HG02588 (cell line): ENCODE results near the gene KPNA2.
"Not testable (repeated sequence)": the region's sequence is repeated elsewhere in the genome, so short reads cannot be mapped to it uniquely, and the experiment has no call there.

ENCODE experiments used
- ATAC-seq: cut with Tn5 transposase; IDR thresholded peaks from one replicate; pipeline ENCODE4 v1.9.1; 2021; ENCODE audit warnings: mild to moderate bottlenecking, moderate library complexity; ENCODE audit not compliant: unreplicated experiment

KPNA2 gene

DNA sequence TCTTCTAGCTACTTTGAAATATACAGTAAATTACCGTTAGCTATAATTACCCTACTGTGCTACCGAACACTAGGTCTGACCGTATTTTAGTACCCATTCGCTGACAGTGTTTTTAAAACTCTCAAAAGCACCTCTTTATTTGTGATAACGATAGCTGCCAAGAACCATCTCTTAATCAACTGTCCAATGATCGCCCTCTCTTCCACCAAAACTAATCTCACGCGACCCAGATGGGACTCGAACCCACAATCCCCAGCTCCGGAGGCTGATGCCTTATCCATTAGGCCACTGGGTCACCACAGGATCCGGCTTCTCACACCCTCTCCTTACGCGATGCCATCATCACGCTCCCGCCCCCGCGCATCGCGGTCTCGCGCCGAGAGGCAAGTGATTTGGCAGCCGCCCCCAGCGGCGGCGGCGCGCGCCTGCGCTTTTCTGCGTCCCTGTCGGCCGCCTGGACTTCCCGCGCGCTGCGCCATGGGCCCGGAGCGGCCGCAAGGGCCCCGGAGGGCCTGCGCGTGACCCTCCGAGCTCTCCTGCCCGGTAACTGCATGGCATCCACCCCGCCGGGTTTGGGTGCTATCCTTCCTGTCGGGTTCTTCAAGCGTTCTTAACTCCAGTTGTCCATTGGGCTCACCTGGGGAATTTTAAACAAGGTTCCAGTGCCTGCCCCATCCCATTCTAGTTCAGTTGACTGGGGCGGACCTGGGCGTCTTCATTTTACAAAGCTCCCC, 15.7 kb upstream of the KPNA2 start:
- ATAC-seq = peak; percentile 83

DNA sequence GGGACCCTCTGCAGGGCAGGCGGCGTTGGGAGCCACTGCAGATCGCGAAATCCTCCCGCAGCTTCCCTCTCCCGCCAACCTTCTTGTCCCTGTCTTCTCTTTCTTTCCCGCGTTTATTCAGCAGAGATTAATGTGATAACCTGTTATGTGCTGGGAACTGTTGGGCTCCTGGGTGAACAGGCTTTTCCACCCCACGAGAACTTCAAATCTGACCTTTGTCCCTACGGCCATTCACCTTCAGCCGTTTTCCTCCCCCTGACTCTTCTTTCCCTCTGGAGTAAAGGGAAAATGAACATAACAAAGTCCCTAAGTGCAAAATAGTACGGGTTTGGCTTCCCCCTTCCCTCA, 15.2 kb upstream of the KPNA2 start:
- no peak for ATAC-seq

DNA sequence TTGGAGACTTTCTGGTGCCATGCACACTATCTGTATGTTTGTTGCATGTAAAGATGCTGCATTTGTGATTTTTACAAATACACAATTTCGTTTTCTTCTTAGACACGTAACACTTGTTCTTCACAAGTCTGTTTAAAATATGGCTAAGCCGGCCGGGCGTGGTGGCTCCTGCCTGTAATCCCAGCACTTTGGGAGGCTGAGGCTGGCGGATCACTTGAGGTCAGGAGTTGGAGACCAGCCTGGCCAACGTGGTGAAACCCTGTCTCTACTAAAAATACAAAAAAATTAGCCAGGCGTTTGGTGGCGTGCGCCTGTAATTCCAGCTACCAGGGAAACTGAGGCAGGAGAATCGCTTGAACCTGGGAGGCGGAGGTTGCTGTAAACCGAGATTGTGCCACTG, 14.7 kb upstream of the KPNA2 start:
- ATAC-seq = not testable (repeated sequence)

DNA sequence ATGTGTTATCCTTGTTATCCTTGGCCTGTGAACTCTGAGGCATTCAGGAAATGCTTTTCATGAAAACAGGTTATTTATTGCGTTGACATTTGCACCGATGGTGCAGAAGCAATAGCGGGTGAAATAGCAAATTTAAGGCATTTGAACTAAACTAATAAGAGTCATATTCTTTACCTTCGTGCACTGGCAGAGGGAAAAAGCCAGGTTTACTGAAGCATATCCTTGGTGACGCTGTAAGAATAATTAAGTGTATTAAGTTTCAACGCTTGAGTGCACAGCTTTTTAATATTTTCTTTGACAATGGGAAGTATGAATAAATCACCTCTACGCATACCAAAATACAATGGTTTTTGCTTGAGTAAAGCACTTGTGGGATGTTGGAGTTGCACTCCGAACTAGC, 13.6 kb upstream of the KPNA2 start:
- no peak for ATAC-seq

DNA sequence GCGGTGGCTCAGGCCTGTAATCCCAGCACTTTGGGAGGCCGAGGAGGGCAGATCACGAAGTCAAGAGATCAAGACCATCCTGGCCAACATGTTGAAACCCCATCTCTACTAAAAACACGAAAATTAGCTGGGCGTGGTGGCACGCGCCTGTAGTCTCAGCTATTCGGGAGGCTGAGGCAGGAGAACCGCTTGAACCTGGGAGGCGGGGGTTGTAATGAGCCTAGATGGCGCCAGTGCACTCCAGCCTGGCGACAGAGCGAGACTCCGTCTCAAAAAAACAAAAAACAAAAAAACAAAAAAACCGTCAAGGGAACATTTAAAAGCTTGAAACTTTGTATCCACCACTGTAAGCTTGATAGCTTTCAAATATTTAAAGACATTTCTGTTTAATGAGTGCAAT, 13.0 kb upstream of the KPNA2 start:
- not testable (repeated sequence) for ATAC-seq

DNA sequence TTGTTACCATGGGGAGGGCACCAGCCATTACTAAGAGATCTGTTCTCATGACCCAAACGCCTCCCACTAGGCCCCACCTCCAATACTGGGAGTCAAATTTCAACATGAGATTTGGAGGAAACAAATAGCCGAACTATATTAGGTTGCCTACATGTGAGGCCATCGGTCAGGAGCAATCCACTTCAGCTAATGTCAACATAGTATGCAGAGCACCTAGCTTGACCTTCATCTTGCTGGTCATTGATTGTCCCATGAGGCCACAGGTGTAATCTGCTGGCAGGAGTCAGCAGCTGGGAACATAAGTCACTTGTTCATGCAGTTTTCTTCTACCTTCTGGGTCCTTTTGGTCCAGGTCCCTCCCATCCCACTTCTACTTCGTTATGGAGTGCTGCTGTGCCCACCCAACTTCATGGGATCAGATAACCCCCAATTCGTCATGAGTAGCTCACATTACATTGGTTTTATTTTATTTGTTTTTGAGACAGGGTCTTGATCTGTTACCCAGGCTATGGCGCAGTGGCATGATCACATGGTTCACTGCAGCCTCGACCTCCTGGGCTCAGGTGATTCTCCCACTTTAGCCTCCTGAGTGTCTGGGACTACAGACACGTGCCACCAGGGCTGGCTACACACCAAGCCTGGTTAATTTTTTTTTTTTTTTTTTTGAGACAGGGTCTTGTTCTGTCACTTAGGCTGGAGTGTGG, 5.9 kb upstream of the KPNA2 start:
- no peak for ATAC-seq

DNA sequence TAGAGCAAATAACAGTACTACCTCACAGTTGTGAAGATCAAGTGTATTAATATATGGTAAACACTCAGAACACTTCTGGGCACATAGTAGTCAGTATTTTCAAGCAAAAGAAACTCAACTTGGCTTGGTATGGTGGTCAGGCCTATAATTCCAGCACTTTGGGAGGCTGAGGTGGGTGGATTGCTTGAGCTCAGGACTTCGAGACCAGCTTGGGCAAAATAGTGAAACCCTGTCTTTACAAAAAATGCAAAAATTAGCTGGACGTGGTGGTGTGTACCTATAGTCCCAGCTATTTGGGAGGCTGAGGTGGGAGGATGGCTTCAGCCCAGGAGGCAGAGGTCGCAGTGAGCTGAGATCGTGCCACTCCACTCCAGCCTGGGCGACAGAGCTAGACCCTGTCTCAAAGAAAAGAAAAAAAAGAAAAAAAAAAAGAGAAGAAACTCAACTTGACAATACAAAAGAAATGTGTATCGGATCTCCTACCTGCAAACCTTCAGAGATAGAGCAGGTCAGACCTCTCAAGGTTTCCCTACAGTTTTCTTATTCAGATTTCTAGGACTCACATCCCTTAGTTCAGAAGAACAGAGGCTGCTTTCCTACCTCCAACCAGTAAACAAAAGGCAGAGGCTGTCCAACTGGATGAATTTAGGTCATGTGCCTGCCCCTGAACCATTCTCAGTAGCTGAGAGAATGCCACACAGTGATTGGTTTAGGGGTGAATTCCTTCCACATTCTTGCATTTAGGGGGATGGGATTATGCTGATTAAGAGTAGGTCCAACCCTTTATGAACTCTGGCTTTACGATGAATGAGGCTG, 1.7 kb upstream of the KPNA2 start:
- ATAC-seq = no peak

DNA sequence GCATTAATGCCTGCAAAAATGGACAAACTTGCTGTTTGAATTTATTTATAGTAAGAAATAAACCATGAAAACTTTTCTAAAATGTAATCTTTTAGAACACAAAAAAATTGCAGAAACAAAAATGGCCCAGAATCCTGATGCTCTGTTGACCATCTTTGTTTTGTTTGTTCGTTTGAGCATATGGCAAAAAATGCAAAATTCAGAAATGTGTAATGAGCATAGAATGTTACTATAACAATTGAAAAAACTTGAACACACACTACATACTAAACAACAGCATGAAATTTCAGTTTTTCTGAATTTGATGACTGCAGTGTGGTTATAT, 1.1 kb upstream of the KPNA2 start:
- no peak for ATAC-seq

DNA sequence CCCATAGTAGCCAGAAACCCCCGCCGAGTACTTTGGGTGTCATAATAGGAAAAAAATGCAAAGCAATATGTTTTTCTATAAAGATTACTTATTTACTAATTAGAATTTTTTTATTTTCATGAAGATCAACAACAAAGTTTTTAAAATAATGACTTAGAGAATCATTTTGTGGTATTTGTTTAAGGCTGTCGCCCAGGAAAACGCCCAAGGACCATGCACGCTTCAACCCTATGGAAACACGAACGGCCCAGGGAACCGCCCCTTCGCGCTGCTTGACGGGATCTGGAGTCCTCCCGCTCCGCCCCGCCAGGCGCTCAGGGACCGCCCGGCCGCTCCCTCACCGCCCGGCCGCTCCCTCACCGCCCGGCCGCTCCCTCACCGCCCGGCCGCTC, 408 bp upstream of the KPNA2 start:
- peak; percentile 85 for ATAC-seq

DNA sequence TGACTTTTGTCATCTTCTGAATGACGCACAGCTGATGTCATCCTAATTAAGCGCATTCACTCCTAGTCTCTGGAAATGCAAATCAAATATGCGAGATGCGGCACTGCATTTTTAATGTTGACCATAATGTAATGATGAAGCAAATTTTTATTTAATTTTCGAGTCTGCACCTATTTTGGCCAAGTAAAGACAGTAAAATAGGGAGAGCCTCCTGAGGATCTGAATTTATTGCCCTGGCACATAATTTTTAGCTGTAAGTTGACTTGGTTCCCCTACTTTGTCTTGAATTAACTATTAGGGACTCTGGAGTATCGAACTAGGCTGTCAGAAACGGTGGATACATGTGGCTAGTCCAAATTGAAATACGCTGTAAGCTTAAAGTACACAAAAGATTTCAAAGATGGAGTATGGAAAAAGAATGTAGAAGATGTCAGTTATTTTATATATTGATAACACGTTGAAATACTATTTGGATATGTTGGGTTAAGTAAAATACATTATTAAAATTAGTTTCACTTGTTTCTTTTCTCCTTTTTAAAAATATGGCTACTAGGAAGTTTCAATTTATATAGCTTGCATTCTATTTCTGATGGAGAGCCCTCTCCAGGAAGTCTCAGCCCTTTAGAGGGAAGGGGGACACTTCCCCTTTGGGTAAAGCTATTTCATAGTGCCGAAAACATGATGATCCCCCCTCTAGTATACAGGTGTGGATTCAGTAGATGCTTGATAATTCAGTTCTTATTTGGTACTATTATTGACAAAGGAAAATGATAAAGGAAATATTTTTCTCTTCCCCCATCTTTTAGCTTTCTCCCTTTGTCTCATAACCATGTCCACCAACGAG, 991 bp downstream of the KPNA2 start:
- ATAC-seq = no peak

DNA sequence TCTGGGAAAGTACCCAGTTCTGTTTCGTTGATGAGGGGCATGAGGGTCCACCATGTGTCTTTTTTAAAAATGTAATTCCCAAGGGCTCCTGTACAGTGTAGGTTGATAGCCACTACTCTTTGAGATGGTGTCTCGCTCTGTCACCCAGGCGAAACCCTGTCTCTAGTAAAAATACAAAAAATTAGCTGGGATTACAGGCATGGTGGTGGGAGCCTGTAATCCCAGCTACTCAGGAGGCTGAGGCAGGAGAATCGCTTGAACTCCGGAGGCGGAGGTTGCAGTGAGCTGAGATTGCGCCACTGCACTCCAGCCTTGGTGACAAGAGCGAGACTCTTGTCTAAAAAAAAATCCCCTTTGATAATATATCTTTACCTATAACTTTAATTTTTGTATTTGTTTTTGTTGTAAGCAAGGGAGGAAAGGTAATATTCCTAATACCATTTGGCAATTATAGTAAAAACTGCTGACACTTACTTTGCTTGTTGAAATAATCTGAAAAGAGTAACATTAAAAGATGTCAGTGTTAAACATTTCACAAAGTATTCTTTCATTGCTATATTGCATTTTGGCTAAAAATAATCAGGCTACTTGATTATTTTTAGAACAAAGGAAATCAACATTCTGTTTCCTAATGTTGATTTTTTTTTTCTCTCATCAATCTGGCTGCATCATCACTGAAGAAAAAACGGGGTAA, 11.8 kb downstream of the KPNA2 start:
- ATAC-seq = no peak

DNA sequence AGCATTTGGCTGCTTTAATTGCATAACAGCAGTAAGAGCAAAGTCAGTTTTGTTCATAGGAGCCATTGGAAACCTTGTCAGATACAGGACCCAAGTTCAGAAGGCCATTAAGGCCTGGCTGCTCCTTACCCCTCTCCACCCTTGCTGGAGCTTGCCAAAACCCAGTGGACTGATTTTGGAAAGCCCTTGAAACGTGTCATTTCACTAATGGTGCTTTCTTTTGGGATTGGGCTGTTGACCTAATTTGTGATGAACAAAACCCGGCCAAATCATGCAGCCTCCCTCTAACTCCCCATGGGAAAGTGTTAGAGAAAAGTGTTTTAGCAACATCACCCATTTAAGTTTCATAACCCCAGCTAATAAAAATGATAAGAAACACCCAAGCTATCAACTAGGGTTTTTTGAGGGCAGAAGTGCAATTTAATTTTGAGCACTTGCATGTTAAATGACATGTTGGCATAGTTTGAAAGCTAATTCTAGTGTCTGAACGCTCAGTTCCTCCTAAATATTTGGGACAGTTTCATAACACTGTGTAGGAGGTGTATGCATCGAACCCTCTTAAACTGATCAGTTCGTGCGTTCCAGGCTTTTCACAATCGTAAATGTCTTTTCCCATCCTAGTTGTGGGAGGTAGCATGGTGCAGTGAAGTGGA, 12.5 kb downstream of the KPNA2 start:
- ATAC-seq = not testable (repeated sequence)

DNA sequence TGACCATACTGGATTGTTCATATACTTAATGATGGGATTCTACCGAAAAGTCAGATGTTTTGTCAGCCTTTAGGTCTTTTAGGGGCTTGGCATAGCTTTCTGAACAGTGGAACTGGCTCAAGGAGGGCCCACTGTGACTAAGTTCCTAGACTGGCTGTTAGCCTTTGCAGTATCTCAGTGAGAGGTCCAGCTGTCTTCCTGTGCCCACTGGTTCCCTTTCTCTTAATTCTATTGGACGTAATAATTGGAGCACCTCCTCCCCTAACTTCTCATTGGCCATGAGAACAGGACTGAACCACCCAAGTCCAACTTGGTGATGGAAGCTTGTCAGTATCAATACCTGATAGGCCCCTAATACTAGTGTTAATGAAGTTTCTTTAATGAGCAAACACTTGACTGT, 13.5 kb downstream of the KPNA2 start:
- no peak for ATAC-seq

DNA sequence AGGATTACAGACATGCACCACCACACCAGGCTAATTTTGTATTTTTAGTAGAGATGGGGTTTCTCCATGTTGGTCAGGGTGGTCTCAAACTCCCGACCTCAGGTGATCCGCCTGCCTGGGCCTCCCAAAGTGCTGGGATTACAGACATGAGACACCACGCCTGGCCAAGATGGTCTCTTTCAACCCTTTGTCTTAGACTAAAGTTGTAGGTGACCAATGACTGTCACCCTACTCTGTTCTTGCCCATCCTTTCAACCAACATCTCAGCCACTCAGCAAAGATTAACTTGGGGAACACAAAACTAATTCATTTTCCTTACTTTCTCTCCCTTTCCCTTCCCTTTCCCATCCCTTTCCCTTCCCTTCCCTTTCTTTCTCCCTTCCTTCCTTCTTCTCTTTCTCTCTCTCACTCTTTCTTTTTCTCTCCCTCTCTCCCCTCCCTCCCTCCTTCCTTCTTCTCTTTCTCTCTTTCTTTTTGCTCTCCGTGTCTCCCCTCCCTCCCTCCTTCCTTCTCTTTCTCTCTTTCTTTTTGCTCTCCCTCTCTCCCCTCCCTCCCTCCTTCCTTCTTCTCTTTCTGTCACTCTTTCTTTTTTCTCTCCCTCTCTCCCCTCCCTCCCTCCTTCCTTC, 14.4 kb downstream of the KPNA2 start:
- not testable (repeated sequence) for ATAC-seq

DNA sequence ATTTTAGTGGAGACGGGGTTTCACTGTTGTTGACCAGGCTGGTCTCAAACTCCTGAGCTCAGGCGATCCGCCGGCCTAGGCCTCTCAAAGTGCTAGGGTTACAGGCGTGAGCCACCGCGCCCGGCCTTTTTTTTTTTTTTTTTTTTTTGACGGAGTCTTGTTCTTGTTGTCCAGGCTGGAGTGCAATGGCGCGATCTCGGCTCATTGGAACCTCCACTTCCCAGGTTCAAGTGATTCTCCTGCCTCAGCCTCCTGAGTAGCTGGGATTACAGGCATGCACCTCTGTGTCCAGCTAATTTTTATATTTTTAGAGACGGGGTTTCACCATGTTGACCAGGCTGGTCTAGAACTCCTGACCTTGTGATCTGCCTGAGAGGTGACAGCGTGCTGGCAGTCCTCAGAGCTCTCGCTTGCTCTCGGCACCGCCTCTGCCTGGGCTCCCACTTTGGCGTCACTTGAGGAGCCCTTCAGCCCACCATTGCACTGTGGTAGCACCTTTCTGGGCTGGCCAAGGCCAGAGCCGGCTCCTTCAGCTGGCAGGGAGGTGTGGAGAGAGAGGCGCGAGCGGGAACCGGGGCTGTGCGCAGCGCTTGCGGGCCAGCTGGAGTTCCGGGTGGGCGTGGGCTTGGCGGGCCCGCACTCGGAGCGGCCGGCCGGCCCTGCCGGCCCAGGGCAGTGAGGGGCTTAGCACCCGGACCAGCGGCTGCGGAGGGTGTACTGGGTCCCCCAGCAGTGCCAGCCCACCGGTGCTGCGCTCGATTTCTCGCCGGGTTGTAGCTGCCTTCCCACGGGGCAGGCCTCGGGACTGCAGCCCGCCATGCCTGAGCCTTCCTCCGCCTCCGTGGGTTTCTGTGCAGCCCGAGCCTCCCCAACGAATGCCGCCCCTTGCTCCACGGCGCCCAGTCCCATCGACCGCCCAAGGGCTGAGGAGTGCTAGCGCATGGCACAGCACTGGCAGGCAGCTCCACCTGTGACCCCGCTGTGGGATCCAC, 16.1 kb downstream of the KPNA2 start:
- ATAC-seq = not testable (repeated sequence)

DNA sequence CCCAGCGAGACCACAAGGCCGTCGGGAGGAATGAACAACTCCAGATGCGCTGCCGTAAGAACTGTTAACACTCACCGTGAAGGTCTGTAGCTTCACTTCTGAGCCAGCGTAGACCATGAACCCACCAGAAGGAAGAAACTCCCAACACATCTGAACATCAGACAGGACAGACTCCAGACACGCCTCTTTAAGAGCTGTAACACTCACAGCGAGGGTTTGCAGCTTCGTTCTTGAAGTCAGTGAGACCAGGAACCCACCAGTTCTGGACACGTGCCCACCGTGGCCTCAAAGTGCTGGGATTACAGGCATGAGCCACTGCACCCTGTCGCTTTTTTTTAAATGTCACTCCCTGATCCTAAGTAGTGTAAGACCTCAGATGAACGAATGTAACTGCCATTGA, 17.3 kb downstream of the KPNA2 start:
- ATAC-seq = no peak

DNA sequence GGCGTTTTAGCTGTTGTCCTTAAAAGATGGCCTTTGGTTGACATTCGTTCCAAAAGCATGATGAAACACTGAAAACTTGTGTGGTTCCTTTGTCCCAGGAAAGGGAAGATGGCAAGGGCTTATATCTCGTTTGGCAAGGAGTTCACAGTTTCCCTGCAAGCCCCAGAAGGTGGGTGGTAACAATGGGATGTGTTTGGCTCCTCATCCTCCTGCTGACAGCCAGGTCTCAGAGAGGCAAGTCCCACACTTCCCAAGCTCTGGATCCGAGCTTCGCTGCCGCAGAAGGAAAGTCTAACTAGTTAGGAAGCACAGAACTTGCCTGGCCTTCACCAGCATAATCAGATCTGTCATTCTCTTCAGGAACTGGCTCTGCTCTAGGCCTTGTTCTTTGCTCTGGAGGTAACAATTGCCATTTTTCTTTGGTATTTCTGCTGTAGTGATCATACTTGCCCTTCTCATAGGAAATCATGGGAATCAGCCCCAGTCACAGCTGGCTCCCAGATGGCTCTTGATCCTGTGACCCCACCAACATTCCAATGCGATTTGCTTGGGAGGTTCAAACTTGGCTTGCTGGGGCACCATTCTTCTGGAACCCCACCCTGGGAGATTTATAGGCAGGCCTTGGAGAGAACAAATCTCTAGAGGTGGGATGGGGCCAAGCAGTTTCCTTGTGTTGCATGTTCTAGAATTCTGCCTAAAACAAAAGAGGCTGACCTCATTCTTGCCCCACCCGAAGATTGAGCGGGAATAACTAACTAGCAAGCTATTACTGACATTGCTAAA, 17.9 kb downstream of the KPNA2 start:
- ATAC-seq = no peak
